K562 (cell line): ENCODE measurements around the gene COPG2. TPM values are rescaled to one million over a fixed set of nuclear protein-coding genes. Genes with fewer than 3 reads are reported as not detected.

Source experiments
- ATAC-seq: fragments of 200-7000 bp; cut with Tn5 transposase; 3 replicates; pipeline ENCODE4 v1.9.1; 2020; ENCODE audit warnings: moderate library complexity
- BruUV-seq: library from RNA; stranded (reverse); fragments of 400-500 nt; replicated peaks from 2 replicates; lab custom pipeline; 2021; lab: Mats Ljungman, UMichigan
- CTCF ChIA-PET: fragments of 300-600 bp; formaldehyde crosslinking; extraction: SDS; loops from one replicate; lab custom pipeline; 2021; ENCODE audit warnings: low intra/inter-chr PET ratio; lab: Yijun Ruan, JAX
- POLR2A ChIA-PET: fragments of 300-600, 350-650 bp; sonication (Branson Sonifier 250); formaldehyde crosslinking; extraction: SDS; loops from one replicate; lab custom pipeline; 2021; ENCODE audit warnings: antibody characterized with exemption, inconsistent platforms; lab: Yijun Ruan, JAX
- DNase-seq, 4 experiments: peaks; one replicate each; pipeline versions ENCODE4 v3.0.0 to v3.0.0-alpha.2; 2011 to 2018; ENCODE audit warnings: low spot score in 3 of 4, mixed read lengths in 3 of 4; ENCODE audit errors: extremely low read depth in 1 of 4
- FAIRE-seq: peaks from 2 replicates; lab custom pipeline; 2011; peaks lifted over from hg19 to GRCh38; lab: Jason Lieb, UNC
- H2AFZ ChIP-seq: 2 replicates; pipeline ENCODE4 v1.6.0; 2011; ENCODE audit warnings: low read depth, low read length, control low read depth, inconsistent platforms
- H3K27ac ChIP-seq: fragments of 200-600 bp; 3 replicates; pipeline ENCODE4 v1.8.0; 2011; ENCODE audit warnings: low read depth, mild to moderate bottlenecking, control low read depth, inconsistent platforms, low read length, moderate library complexity, mixed read lengths; ENCODE audit errors: extremely low read depth
- H3K27me3 ChIP-seq, 2 experiments: fragments of 300-600 bp in 1 of 2; 2 replicates in 1 of 2; 3 replicates in 1 of 2; pipeline versions ENCODE4 v1.6.0 to v1.8.0; 2011; ENCODE audit warnings: inconsistent platforms in 2 of 2, low read length in 2 of 2, mild to moderate bottlenecking in 1 of 2, mixed read lengths in 1 of 2, moderate library complexity in 1 of 2; ENCODE audit not compliant: control insufficient read depth in 2 of 2, insufficient read depth in 2 of 2
- H3K36me3 ChIP-seq: fragments of 300-600 bp; 3 replicates; pipeline ENCODE4 v1.8.0; 2011; ENCODE audit warnings: mild to moderate bottlenecking, low read length, inconsistent platforms; ENCODE audit not compliant: control insufficient read depth, insufficient read depth
- H3K4me1 ChIP-seq, 2 experiments: fragments of 200-600 bp in 1 of 2; replicated peaks in 1 of 2; 2 replicates in 1 of 2; 3 replicates in 1 of 2; pipeline versions ENCODE4 v1.5.1 to v1.8.0; 2011; ENCODE audit warnings: inconsistent platforms in 2 of 2, low read length in 2 of 2, mild to moderate bottlenecking in 1 of 2, mixed read lengths in 1 of 2, moderate library complexity in 1 of 2; ENCODE audit not compliant: control insufficient read depth in 2 of 2, insufficient read depth in 2 of 2
- H3K4me2 ChIP-seq: 2 replicates; pipeline ENCODE4 v1.6.1; 2011; ENCODE audit warnings: low read length, control low read depth, inconsistent platforms, mixed read lengths; ENCODE audit not compliant: insufficient read depth
- H3K4me3 ChIP-seq: fragments of 200-600 bp; sonication (generic), shearing (Covaris generic); 2 replicates; pipeline ENCODE4 v1.5.1; 2016; ENCODE audit warnings: control low read depth, inconsistent platforms
- H3K79me2 ChIP-seq: fragments of 200-600 bp; 3 replicates; pipeline ENCODE4 v1.8.0; 2011; ENCODE audit warnings: low read length, inconsistent platforms; ENCODE audit not compliant: control insufficient read depth, insufficient read depth
- H3K9ac ChIP-seq, 2 experiments: 2 replicates each; pipeline versions ENCODE4 v1.6.0 to v1.6.1; 2011; ENCODE audit warnings: low read depth in 2 of 2, low read length in 2 of 2, control low read depth in 1 of 2, inconsistent platforms in 1 of 2, mild to moderate bottlenecking in 1 of 2, mixed read lengths in 1 of 2; ENCODE audit not compliant: insufficient read depth in 1 of 2
- H3K9me1 ChIP-seq: one replicate; pipeline ENCODE4 v1.6.0; 2011; ENCODE audit warnings: inconsistent platforms, mild to moderate bottlenecking, low read length, moderate library complexity; ENCODE audit not compliant: control insufficient read depth, insufficient read depth
- H3K9me3 ChIP-seq: replicated peaks from 2 replicates; pipeline ENCODE4 v1.5.1; 2011; ENCODE audit warnings: low read depth, low read length, inconsistent platforms; ENCODE audit not compliant: control insufficient read depth, insufficient read depth
- H4K20me1 ChIP-seq: replicated peaks from 2 replicates; pipeline ENCODE4 v1.6.1; 2011; ENCODE audit warnings: low read length, inconsistent platforms, mixed read lengths; ENCODE audit not compliant: control insufficient read depth, insufficient read depth
- ATF1 ChIP-seq, 2 experiments: fragments of 450-650 bp in 1 of 2; IDR thresholded peaks; 2 replicates each; pipeline ENCODE4 v1.6.1; 2016; ENCODE audit warnings: missing compliant biosample characterization in 1 of 2, missing genetic modification characterization in 1 of 2
- CEBPB ChIP-seq: fragments of 450-650 bp; IDR thresholded peaks from 2 replicates; pipeline ENCODE4 v1.6.1; 2016; ENCODE audit warnings: missing genetic modification characterization, missing compliant biosample characterization
- CEBPG ChIP-seq, 3 experiments: fragments of 200-800 bp in 1 of 3; sonication (Bioruptor generic) in 1 of 3; sonication (generic) in 1 of 3; formaldehyde crosslinking in 1 of 3; IDR thresholded peaks in 2 of 3; conservative IDR thresholded peaks in 1 of 3; 2 replicates each; pipeline versions ENCODE4 v1.6.1 to v1.8.0; 2016 to 2022; ENCODE audit warnings: missing compliant biosample characterization in 2 of 3, missing genetic modification characterization in 2 of 3, mild to moderate bottlenecking in 1 of 3, missing genetic modification reagents in 1 of 3
- RBM25 ChIP-seq: fragments of 200-400 bp; formaldehyde crosslinking; IDR thresholded peaks from 2 replicates; pipeline ENCODE4 v1.6.1; 2018; ENCODE audit warnings: low read length, low read depth, moderate library complexity; ENCODE audit not compliant: severe bottlenecking
- SIN3A ChIP-seq, 2 experiments: fragments of 150-350 bp in 1 of 2; IDR thresholded peaks; 2 replicates each; pipeline ENCODE4 v1.6.1; 2011 to 2016; ENCODE audit warnings: borderline replicate concordance in 2 of 2, low read depth in 2 of 2, low read length in 2 of 2, mild to moderate bottlenecking in 2 of 2, moderate library complexity in 2 of 2; ENCODE audit not compliant: control insufficient read depth in 1 of 2
- TRIM24 ChIP-seq, 2 experiments: fragments of 450-650 bp; IDR thresholded peaks; 2 replicates each; pipeline ENCODE4 v1.6.1; 2016
- WGBS: fragments of 100-300 bp; shearing (Covaris generic); methylation state at CpG from one replicate; pipeline ENCODE4 v1.1.6; 2016; ENCODE audit warnings: low coverage, mixed read lengths; ENCODE audit not compliant: insufficient coverage; ENCODE audit errors: missing lambda C conversion rate; 5-methylcytosine and 5-hydroxymethylcytosine counted together
- in situ Hi-C: fragments of 300-500 bp; cut with MboI; formaldehyde crosslinking; loops from 4 replicates; pipeline ENCODE4 v1.15.0; 2018; ENCODE audit warnings: inconsistent platforms, mixed read lengths
- intact Hi-C: fragments of 100-400 bp; cut with micrococcal nuclease; formaldehyde crosslinking; loops from 2 replicates; pipeline ENCODE4 v1.14.2; 2022
- polyA plus RNA-seq, 8 experiments: library from polyadenylated mRNA; depleted of rRNA in 4 of 8; stranded (reverse) in 5 of 8; unstranded in 3 of 8; fragments of >200 nt; fragmentation: Nextera tagmentation in 2 of 8; fragmentation: Illumina TruSeq in 1 of 8; extraction: Ambion mirVana in 2 of 8; extraction: Trizol in 1 of 8; gene quantifications; 2 replicates each; pipeline versions ENCODE4 v1.2.1 to v1.2.3, GENCODE V29; 2011 to 2014; ENCODE audit warnings: inconsistent platforms in 1 of 8, missing spikeins in 1 of 8
- total RNA-seq, 7 experiments: library from RNA; depleted of rRNA in 6 of 7; stranded (reverse); fragments of >200 nt in 6 of 7; fragmentation: Illumina TruSeq in 2 of 7; extraction: Trizol in 2 of 7; gene quantifications; 2 replicates each; pipeline versions ENCODE4 v1.2.1 to v1.2.3, GENCODE V29; 2011 to 2021; ENCODE audit warnings: low replicate concordance in 1 of 7

The COPG2 gene
- total and polyA plus RNA-seq, 9 of the 15 experiments (the other 6 are each of a cell fraction or from before 2014, with no cell fraction given) = 6.6 to 104 (median 32.5) TPM

DNA sequence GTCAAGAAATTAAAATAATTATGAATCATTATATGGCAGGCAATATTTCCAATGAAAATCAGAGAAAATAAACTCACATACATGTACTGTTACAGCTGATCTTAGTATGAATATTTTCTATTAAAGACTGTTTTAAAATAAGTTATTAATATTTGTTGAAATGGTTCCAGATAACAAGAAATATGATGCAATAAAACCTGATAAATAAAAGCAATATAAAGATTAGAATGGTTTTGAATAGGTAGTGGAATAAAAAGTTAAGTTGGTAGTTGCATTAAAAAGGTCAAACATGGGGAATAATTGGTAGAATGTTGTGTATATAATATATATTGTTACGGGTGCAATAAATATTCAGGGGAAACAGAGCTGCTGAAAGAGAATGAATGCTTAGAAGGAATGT, 124.2 kb downstream of the COPG2 start:
- ChIA-PET CTCF (no interaction called here), POLR2A (no interaction called here)
- no TSS peak for BruUV-seq
- no peaks in the 10 kb centered on the region for H3K27me3 ChIP-seq
- in situ Hi-C loops (no loop called here), intact Hi-C loops (no loop called here)
- no peak overlapping the region for H2AFZ ChIP-seq
- no peaks in the 10 kb centered on the region for H3K4me1 ChIP-seq
- no peak overlapping the region for H3K4me2 ChIP-seq
- FAIRE-seq (no peak), DNase-seq (no peak), ATAC-seq (no peak)
- H3K9ac ChIP-seq = no peak overlapping the region
- peaks cover 6% of the 10 kb centered on the region for H3K36me3 ChIP-seq
- H3K9me3 ChIP-seq = no peaks in the 10 kb centered on the region
- no peaks in the 10 kb centered on the region for H4K20me1 ChIP-seq
- TF ChIP-seq CEBPG (CRISPR knock-in tag; IDR thresholded peaks at IDR 0.05) (no peak), CEBPG (tag; conservative IDR thresholded peaks at IDR 0.05 in 1 of 2, IDR thresholded peaks at IDR 0.05 in 1 of 2) (peak; percentile 52 to 89; a peak in 3 of 4 replicates), SIN3A (IDR thresholded peaks at IDR 0.05; ENCODE audit: borderline replicate concordance in 2 of 2, control insufficient read depth in 1 of 2, low read depth in 2 of 2, low read length in 2 of 2) (no peak), ATF1 (CRISPR knock-in tag; IDR thresholded peaks at IDR 0.05) (no peak), ATF1 (tag; IDR thresholded peaks at IDR 0.05) (no peak), RBM25 (no peak), TRIM24 (IDR thresholded peaks at IDR 0.05) (no peak), CEBPB (tag) (peak; percentile 63)
- H3K79me2 ChIP-seq = no peaks in the 10 kb centered on the region
- WGBS = 79% methylated on average over 1 of the region's 1 CpG
- H3K27ac ChIP-seq = no peak overlapping the region
- no peaks in the 10 kb centered on the region for H3K9me1 ChIP-seq
- no peak overlapping the region for H3K4me3 ChIP-seq
